Osteocyte (in vitro differentiated cells): ENCODE data around the gene IFNA16. TPM values are rescaled to one million over a fixed set of nuclear protein-coding genes. Genes with fewer than 3 reads are reported as not detected.
"Not testable (repeated sequence)": the region's sequence is repeated elsewhere in the genome, so short reads cannot be mapped to it uniquely, and the experiment has no call there.

Experiments used
- DNase-seq: peaks from one replicate; pipeline ENCODE4 v3.0.0; 2021; ENCODE audit warnings: mixed read lengths; ENCODE audit not compliant: unreplicated experiment; ENCODE audit errors: extremely low spot score
- H3K27ac Mint-ChIP-seq: one replicate; pipeline ENCODE4 v1.8.0; 2021; ENCODE audit warnings: mild to moderate bottlenecking, mixed read lengths; ENCODE audit not compliant: unreplicated experiment
- H3K27me3 Mint-ChIP-seq: one replicate; pipeline ENCODE4 v1.8.0; 2021; ENCODE audit warnings: mixed read lengths; ENCODE audit not compliant: unreplicated experiment
- H3K36me3 Mint-ChIP-seq: one replicate; pipeline ENCODE4 v1.8.0; 2021; ENCODE audit warnings: mixed read lengths; ENCODE audit not compliant: unreplicated experiment
- H3K4me1 Mint-ChIP-seq: one replicate; pipeline ENCODE4 v1.8.0; 2021; ENCODE audit warnings: mixed read lengths; ENCODE audit not compliant: unreplicated experiment
- H3K4me3 Mint-ChIP-seq: one replicate; pipeline ENCODE4 v1.8.0; 2021; ENCODE audit warnings: mild to moderate bottlenecking, moderate library complexity, mixed read lengths; ENCODE audit not compliant: unreplicated experiment
- H3K9me3 Mint-ChIP-seq: one replicate; pipeline ENCODE4 v1.8.0; 2021; ENCODE audit warnings: mixed read lengths; ENCODE audit not compliant: unreplicated experiment
- total RNA-seq: library from RNA; stranded (reverse); gene quantifications from 2 replicates; pipeline ENCODE4 v1.2.1, GENCODE V29; 2021
- TF ChIP-seq, protein P1 (sequence below): fragments of 200-600 bp; sonication (generic); IDR thresholded peaks from 2 replicates; pipeline ENCODE4 v1.5.0; 2021; ENCODE audit warnings: antibody characterized with exemption, mild to moderate bottlenecking, moderate library complexity

IFNA16 gene
- total RNA-seq, 1 donor from 2014 or later: not detected

DNA sequence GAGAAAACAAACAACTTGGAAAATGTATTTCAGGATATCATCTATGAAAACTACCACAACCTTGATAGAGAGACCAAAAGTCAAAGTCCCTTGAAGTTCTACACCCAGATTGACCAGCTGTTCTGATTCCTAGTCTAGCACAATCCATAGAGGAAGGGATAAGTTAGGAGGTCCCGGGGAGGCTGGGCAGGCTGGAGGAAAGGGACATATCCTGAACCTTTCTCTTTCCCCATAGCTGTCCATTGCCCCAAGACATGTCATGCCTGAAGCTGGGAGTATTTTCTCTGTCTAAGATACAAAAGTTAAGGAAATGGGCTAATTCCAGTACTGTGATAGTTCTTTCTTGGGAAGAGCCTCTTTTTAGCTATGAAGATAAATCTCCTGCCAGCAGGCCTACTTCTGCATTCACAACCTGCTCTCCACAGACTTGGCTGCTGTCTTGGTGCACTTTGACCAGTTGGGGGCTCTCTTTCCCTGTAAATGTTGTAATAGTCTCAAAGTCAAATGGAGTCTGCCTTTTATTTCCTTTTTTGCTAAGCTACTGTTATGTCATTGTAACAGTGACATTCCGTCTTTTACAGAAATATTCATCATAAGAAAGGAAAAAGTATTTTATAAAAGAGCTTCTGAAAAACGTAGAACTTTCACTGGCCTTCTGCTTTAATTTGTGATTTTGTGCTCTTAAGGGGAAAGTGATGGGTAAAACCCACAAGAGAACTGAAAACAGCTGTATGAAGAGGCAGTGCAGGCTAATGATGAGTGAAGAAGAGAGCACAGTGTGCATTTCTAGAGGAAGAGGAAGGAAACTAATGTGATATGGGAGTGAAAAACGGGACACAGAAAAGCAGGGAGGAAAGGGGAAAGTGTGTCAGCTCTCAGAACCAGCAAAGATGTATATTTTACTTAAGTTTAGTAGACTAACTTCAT lies 34.0 kb downstream of the IFNA16 start:
- H3K27me3 Mint-ChIP-seq: peaks cover 24% of the 10 kb centered on the region
- H3K27ac Mint-ChIP-seq, H3K4me3 Mint-ChIP-seq, H3K36me3 Mint-ChIP-seq, H3K9me3 Mint-ChIP-seq, H3K4me1 Mint-ChIP-seq, DNase-seq: not testable (repeated sequence)
- TF ChIP-seq, protein P1, sequence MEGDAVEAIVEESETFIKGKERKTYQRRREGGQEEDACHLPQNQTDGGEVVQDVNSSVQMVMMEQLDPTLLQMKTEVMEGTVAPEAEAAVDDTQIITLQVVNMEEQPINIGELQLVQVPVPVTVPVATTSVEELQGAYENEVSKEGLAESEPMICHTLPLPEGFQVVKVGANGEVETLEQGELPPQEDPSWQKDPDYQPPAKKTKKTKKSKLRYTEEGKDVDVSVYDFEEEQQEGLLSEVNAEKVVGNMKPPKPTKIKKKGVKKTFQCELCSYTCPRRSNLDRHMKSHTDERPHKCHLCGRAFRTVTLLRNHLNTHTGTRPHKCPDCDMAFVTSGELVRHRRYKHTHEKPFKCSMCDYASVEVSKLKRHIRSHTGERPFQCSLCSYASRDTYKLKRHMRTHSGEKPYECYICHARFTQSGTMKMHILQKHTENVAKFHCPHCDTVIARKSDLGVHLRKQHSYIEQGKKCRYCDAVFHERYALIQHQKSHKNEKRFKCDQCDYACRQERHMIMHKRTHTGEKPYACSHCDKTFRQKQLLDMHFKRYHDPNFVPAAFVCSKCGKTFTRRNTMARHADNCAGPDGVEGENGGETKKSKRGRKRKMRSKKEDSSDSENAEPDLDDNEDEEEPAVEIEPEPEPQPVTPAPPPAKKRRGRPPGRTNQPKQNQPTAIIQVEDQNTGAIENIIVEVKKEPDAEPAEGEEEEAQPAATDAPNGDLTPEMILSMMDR: peak; percentile 35

DNA sequence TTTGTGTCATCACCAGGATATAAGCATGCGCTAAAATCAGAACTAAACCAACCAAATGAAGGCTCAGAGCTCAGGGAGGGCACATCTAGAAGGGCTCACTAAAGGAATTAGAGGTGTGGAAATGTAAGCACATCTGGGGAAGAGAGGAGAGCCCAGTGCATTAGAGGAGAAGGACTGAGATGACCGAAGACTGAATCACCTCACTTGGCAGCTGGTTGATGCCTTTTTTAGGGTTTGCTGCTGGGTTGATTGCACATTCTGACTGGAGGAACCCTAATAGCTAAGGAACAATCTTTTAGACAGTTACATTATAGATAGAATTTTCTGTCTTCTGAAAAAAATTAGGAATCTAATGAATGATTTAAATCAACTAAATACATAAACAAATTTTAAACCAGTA lies 42.4 kb downstream of the IFNA16 start:
- TF ChIP-seq, protein P1: no peak
- H3K9me3 Mint-ChIP-seq: no peaks in the 10 kb centered on the region
- H3K4me1 Mint-ChIP-seq: no peaks in the 10 kb centered on the region
- DNase-seq: no peak
- H3K36me3 Mint-ChIP-seq: no peaks in the 10 kb centered on the region
- H3K27ac Mint-ChIP-seq: no peak overlapping the region
- peaks cover 53% of the 10 kb centered on the region for H3K27me3 Mint-ChIP-seq
- H3K4me3 Mint-ChIP-seq: no peak overlapping the region

DNA sequence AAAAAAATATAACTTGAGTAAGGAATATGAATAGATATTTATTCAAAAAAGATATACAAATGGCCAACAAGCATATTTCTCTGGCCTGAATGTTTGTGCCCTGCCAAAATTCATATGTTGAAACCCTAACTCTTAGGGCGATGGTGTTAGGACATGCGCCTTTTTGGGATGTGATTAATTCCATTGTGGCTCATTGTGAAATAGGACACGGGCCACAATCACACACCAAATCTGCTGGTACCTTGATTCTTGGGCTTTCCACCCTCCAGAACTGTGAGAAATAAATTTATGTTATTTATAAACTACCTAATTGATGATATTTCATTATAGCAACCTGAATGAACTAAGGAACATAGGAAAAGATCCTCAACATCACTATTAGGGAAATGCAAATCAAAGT lies 45.0 kb downstream of the IFNA16 start:
- H3K27ac Mint-ChIP-seq: no peak overlapping the region
- H3K9me3 Mint-ChIP-seq: no peaks in the 10 kb centered on the region
- TF ChIP-seq, protein P1: no peak
- H3K4me1 Mint-ChIP-seq: no peaks in the 10 kb centered on the region
- no peak overlapping the region for H3K4me3 Mint-ChIP-seq
- peaks cover 70% of the 10 kb centered on the region for H3K27me3 Mint-ChIP-seq
- no peak for DNase-seq
- H3K36me3 Mint-ChIP-seq: no peaks in the 10 kb centered on the region

DNA sequence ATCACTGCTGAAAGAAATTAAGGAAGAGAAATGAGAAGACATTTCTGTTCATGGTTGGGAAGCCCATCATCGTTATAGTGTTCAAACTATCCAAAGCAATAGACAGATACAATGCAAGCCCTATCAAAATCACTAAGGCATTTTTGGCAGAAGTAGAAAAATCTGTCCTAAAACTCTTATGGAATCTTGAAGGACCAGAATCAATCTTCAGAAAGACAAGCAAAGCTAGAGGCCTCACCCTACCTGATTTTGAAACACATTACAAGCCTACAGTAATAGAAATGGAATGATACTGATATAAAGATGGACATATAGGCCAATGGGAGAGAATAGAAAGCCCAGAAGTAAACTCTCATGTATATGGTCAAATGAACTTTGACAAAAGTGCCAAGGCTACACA lies 45.8 kb downstream of the IFNA16 start:
- Mint-ChIP-seq H3K9me3 (no peaks in the 10 kb centered on the region), H3K27ac (no peak overlapping the region), H3K36me3 (no peaks in the 10 kb centered on the region), H3K4me1 (no peaks in the 10 kb centered on the region), H3K27me3 (peaks cover 71% of the 10 kb centered on the region), H3K4me3 (no peak overlapping the region)
- DNase-seq: no peak
- TF ChIP-seq, protein P1: no peak

DNA sequence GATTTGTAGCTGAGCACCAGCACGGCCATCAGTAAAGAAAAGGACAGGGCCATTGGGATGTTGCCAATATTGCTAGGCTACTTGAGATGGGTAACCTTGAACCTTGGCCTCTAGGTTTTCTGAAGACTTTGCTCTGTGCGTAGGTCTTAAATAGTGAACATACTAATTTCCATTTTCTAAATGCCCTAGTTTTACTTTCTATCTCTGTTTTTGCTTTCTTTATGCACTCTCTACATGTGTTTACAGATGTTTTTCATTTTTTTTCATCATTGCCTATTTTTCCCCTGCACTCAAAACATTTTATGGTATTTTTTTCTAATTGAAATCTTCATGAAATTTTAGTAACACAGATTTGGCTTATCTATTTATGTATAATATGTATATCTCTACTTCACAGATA lies 50.6 kb downstream of the IFNA16 start, which contains the start of gene IFNA21:
TSS of gene IFNA21 (minus strand) at position 101 of the 400 bp plus-strand sequence. CDS start at position 53, 48 bp downstream.
- DNase-seq, H3K4me1 Mint-ChIP-seq, H3K27ac Mint-ChIP-seq, H3K36me3 Mint-ChIP-seq, H3K4me3 Mint-ChIP-seq, H3K9me3 Mint-ChIP-seq: not testable (repeated sequence)
- peaks cover 66% of the 10 kb centered on the region for H3K27me3 Mint-ChIP-seq

Other genes starting within 250 kb of the IFNA16 start
- gene HACD4, start 185.7 kb downstream of the IFNA16 start, total RNA-seq: 2.4 TPM in 2 replicates
- not detected in 2 replicates for gene IFNB1, start 139.4 kb downstream of the IFNA16 start, total RNA-seq
- not detected in 2 replicates for gene IFNW1, start 75.5 kb downstream of the IFNA16 start, total RNA-seq
- not detected in 2 replicates for gene IFNA21, start 50.7 kb downstream of the IFNA16 start, total RNA-seq
- gene IFNA4, start 29.7 kb downstream of the IFNA16 start, total RNA-seq: not detected in 2 replicates
- gene IFNA7, start 15.1 kb downstream of the IFNA16 start, total RNA-seq: not detected in 2 replicates
- not detected in 2 replicates for gene IFNA10, start 10.2 kb downstream of the IFNA16 start, total RNA-seq
- not detected in 2 replicates for gene IFNA17, start 10.9 kb upstream of the IFNA16 start, total RNA-seq
- not detected in 2 replicates for gene IFNA14, start 22.7 kb upstream of the IFNA16 start, total RNA-seq
- not detected in 2 replicates for gene IFNA5, start 88.0 kb upstream of the IFNA16 start, total RNA-seq
- gene KLHL9, start 118.1 kb upstream of the IFNA16 start, total RNA-seq: 33.6 and 35.2 TPM in 2 replicates
- gene IFNA6, start 133.6 kb upstream of the IFNA16 start, total RNA-seq: not detected in 2 replicates
- not detected in 2 replicates for gene IFNA13, start 150.7 kb upstream of the IFNA16 start, total RNA-seq
- gene IFNA2, start 168.1 kb upstream of the IFNA16 start, total RNA-seq: not detected in 2 replicates
- not detected in 2 replicates for gene IFNA8, start 191.8 kb upstream of the IFNA16 start, total RNA-seq
- not detected in 2 replicates for gene IFNA1, start 223.1 kb upstream of the IFNA16 start, total RNA-seq